ENCODE measurements around the gene ABCC4.

- TF ChIP-seq CTCF (IDR thresholded peaks at IDR 0.05; ENCODE audit: low read depth, low read length), result no peak
- no peak for TF ChIP-seq EZH2phosphoT487 (IDR thresholded peaks at IDR 0.05; ENCODE audit: low read depth)
Observed at GRCh38 chr13:95226932-95227695, 74.1 kb downstream of the ABCC4 start.
